Kidney epithelial cell (primary cell): Measurements from ENCODE around the gene TUSC2. TPM values are rescaled to one million over a fixed set of nuclear protein-coding genes. Genes with fewer than 3 reads are reported as not detected.

Experiments used
- DNase-seq: peaks from one replicate; pipeline ENCODE4 v3.0.0-alpha.2; 2010; ENCODE audit warnings: low read depth
- H3K27me3 ChIP-seq: 2 replicates; pipeline ENCODE4 v1.6.0; 2011; ENCODE audit warnings: low read length; ENCODE audit not compliant: control insufficient read depth, insufficient read depth
- H3K36me3 ChIP-seq: 2 replicates; pipeline ENCODE4 v1.5.1; 2011; ENCODE audit warnings: low read length; ENCODE audit not compliant: control insufficient read depth, insufficient read depth
- H3K4me3 ChIP-seq: 2 replicates; pipeline ENCODE4 v1.5.1; 2011; ENCODE audit warnings: low read depth, mild to moderate bottlenecking, control low read depth, low read length
- total RNA-seq: library from RNA; depleted of rRNA; stranded (reverse); fragments of >200 nt; gene quantifications from 2 replicates; pipeline ENCODE4 v1.2.3, GENCODE V29; 2015
- TF ChIP-seq, protein P1 (sequence below): IDR thresholded peaks from 2 replicates; pipeline ENCODE4 v1.5.1; 2011; ENCODE audit warnings: mild to moderate bottlenecking, moderate library complexity, low read length, control low read depth, inconsistent platforms; ENCODE audit not compliant: insufficient read depth, poor library complexity, severe bottlenecking

Gene TUSC2
- total RNA-seq, 1 donor from 2014 or later, result 58.3 TPM

DNA sequence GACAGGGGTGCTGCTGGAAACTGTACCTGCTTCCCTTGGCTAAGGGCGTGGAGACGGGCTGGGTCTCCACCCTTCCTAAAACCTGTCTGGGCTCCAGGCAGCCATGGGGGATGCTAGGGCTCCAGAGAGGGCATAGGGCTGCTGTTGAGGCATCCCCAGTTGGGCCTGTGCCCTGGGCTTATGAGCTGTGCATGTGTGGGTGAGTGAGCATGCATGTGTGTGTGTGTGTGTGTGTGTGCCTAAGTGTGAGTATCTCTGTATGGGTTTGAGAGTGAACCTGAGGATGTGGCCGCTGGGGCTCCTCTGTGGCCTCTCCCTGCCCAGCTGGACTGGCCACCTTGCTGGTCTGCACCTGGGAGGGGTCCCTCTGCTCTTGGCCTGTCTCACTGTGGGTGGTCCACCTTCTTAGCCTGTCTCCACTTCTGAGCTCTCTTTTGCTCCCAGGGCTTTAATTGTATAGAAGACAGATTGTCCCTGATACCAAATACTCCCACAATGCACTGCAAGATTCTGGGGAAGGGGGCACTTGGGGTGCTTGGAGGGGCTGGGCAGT lies 43.2 kb upstream of the TUSC2 start:
- Histone ChIP-seq H3K4me3 (no peak overlapping the region), H3K27me3 (peaks cover 34% of the 10 kb centered on the region), H3K36me3 (no peaks in the 10 kb centered on the region)
- no peak for DNase-seq
- TF ChIP-seq, protein P1, sequence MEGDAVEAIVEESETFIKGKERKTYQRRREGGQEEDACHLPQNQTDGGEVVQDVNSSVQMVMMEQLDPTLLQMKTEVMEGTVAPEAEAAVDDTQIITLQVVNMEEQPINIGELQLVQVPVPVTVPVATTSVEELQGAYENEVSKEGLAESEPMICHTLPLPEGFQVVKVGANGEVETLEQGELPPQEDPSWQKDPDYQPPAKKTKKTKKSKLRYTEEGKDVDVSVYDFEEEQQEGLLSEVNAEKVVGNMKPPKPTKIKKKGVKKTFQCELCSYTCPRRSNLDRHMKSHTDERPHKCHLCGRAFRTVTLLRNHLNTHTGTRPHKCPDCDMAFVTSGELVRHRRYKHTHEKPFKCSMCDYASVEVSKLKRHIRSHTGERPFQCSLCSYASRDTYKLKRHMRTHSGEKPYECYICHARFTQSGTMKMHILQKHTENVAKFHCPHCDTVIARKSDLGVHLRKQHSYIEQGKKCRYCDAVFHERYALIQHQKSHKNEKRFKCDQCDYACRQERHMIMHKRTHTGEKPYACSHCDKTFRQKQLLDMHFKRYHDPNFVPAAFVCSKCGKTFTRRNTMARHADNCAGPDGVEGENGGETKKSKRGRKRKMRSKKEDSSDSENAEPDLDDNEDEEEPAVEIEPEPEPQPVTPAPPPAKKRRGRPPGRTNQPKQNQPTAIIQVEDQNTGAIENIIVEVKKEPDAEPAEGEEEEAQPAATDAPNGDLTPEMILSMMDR, result no peak

DNA sequence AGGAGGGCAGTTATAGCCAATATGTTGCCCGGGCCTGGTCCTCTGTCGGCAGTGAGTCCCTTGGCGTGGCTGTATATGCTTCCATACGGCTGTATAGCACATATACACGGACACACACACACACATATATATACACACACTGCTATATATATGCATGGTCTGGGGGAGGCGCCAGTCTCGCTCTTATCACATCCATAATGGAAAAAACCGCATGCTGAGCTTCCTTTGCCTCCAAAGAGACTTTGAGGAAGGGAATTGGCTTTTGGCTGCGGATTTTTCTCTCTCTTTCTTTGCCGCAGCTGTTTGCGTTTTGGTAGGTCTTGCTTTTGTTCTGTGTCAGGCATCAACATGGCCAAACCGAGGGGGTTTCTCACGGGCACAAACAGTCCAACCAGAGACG lies 42.6 kb upstream of the TUSC2 start:
- TF ChIP-seq, protein P1, result peak; percentile 11
- H3K27me3 ChIP-seq, result peaks cover 32% of the 10 kb centered on the region
- DNase-seq, result no peak
- no peaks in the 10 kb centered on the region for H3K36me3 ChIP-seq
- no peak overlapping the region for H3K4me3 ChIP-seq

DNA sequence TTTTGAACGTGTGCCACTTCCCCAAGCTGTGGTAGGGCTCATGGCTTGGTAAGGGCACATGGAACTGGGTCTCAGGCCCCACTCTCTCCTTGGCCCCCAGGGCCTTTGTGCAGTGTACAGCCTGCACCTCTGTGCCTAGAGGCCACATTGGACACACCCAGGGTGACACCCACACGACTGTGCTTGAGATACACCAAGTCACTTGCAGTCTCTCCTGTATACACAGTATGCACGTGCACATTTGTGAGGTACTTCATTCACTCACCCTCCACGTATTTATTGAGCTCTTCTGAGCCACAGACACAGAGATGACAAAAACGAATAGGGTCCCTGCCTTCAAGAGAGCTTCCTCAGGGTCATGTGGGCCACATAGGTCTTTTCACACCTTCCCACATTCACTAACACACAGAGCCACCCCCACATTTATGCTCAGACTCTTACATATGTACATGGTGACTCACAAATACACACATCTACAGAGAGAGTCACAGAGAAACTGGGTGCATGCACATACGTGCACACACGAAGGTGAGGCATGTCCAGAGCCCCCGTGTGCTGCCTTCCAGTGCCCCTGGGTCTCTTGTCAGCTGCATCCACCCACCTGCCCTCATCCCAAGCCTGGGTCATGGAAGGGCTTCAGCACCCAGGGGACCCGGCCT lies 41.1 kb upstream of the TUSC2 start:
- Histone ChIP-seq H3K36me3 (no peaks in the 10 kb centered on the region), H3K27me3 (peaks cover 24% of the 10 kb centered on the region), H3K4me3 (no peak overlapping the region)
- TF ChIP-seq, protein P1, result no peak
- DNase-seq, result no peak

DNA sequence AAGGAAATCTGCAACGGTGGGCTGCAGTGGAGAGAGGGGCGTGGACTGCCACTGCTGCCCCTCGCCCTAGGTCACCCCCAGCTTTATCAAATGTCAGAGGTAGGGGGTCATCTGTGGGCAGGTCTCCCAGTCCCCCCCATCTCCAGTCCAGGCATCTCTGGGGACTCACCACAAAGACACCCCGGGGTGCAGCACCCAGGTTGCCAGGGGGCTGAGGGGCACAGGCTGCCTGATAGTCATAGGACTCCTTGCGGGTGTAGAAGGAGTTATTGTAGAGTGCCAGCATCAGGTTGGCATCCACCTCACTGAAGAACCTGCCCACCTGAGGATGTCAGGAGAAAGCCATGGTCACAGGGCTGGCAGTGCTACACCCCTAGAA lies 37.8 kb upstream of the TUSC2 start:
- no peaks in the 10 kb centered on the region for H3K36me3 ChIP-seq
- H3K27me3 ChIP-seq, result peaks cover 12% of the 10 kb centered on the region
- TF ChIP-seq, protein P1, result no peak
- H3K4me3 ChIP-seq, result no peak overlapping the region
- DNase-seq, result no peak

DNA sequence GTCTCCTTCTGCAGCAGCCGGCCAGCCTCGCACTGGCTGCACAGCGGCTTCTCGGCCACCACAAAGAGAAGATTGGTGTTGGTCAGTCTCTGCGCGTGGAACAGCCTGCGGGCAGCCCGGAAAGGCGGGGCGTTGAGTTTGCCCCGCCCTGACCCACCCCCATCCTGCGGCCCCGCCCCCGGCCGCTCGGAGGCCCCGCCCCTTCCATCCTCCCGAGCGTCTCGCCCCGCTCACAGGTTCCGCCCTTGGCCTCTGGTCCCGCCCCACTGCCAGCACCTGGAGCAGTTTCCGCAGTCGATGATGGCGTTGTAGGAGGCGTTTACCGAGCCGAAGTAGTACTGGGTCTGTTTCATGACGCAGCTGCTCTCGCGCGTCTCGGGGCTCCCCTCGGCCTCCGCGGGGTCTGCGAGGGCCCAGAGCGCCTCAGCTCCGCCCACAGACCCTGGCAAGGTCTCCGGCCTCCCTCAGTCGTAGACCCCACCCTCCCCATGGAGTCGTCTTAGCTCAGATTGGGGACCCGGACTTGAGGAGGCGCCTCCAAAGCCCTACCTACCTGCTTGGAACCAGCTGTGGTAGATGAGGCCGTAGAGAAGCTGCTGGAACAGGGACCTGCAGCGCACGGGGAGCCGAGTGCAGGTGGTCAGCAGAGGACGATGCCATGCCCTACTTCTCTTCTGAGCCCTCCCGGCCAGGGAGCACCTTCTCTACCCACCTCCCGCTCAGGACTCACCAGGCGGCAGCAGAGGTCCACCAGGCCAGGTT lies 37.2 kb upstream of the TUSC2 start:
- Histone ChIP-seq H3K36me3 (no peaks in the 10 kb centered on the region), H3K4me3 (peak overlapping the region; percentile 43), H3K27me3 (peaks cover 12% of the 10 kb centered on the region)
- TF ChIP-seq, protein P1, result no peak
- DNase-seq, result peak; percentile 41
